HEK293 (cell line): ENCODE measurements around the gene ZNF727.
A peak's percentile ranks its signal among the peaks of the same experiment; 100 is the strongest.
"Not testable (repeated sequence)": the region's sequence is repeated elsewhere in the genome, so short reads cannot be mapped to it uniquely, and the experiment has no call there.

Source experiments
- CTCF ChIA-PET: fragments of 350-600 bp; formaldehyde crosslinking; extraction: SDS; loops from one replicate; lab custom pipeline; 2021; ENCODE audit warnings: antibody characterized with exemption; lab: Yijun Ruan, JAX
- POLR2A ChIA-PET: fragments of 300-600 bp; formaldehyde crosslinking; extraction: SDS; loops from one replicate; lab custom pipeline; 2020; ENCODE audit warnings: antibody characterized with exemption, inconsistent platforms; lab: Yijun Ruan, JAX
- H3K27ac ChIP-seq: fragments of 200-500 bp; sonication (Bioruptor generic); 2 replicates; pipeline ENCODE4 v1.5.1; 2014; ENCODE audit warnings: low read depth, low read length, control low read depth, inconsistent platforms; ENCODE audit errors: extremely low read depth
- H3K36me3 ChIP-seq, 2 experiments: fragments of 200-500 bp in 1 of 2; sonication (Bioruptor generic) in 1 of 2; 1 replicate in 1 of 2; 2 replicates in 1 of 2; pipeline ENCODE4 v1.5.1; 2014 to 2017; ENCODE audit warnings: inconsistent platforms in 2 of 2, low read length in 2 of 2; ENCODE audit not compliant: control insufficient read depth in 2 of 2, insufficient read depth in 1 of 2
- H3K4me1 ChIP-seq: fragments of 200-500 bp; sonication (Bioruptor generic); 2 replicates; pipeline ENCODE4 v1.5.1; 2014; ENCODE audit warnings: mild to moderate bottlenecking, low read length, inconsistent platforms; ENCODE audit not compliant: control insufficient read depth, insufficient read depth
- H3K4me3 ChIP-seq: 2 replicates; pipeline ENCODE4 v1.5.1; 2011; ENCODE audit warnings: low read depth, mild to moderate bottlenecking, control low read depth, low read length, moderate library complexity
- H3K9me3 ChIP-seq: fragments of 200-500 bp; sonication (Bioruptor generic); 2 replicates; pipeline ENCODE4 v1.5.1; 2014; ENCODE audit warnings: low read depth, low read length, inconsistent platforms; ENCODE audit not compliant: control insufficient read depth, insufficient read depth
- BCL6B ChIP-seq: fragments of 450-650 bp; formaldehyde crosslinking; IDR thresholded peaks from 2 replicates; pipeline ENCODE4 v1.5.1; 2017; ENCODE audit warnings: missing biosample characterization, missing genetic modification characterization
- GLI2 ChIP-seq: fragments of 450-650 bp; formaldehyde crosslinking; IDR thresholded peaks from 2 replicates; pipeline ENCODE4; 2017; ENCODE audit warnings: missing biosample characterization, missing genetic modification characterization, low read depth, borderline replicate concordance
- HOXA7 ChIP-seq: sonication (generic); formaldehyde crosslinking; IDR thresholded peaks from 2 replicates; pipeline ENCODE4 v1.8.1; 2022; ENCODE audit warnings: missing genetic modification reagents, borderline replicate concordance
- IKZF3 ChIP-seq: fragments of 450-650 bp; IDR thresholded peaks from 2 replicates; pipeline ENCODE4 v1.5.0; 2018; ENCODE audit warnings: missing biosample characterization, mild to moderate bottlenecking, missing genetic modification characterization, moderate library complexity
- PBX3 ChIP-seq: sonication (generic); formaldehyde crosslinking; IDR thresholded peaks from 2 replicates; pipeline ENCODE4 v1.8.1; 2022; ENCODE audit warnings: mild to moderate bottlenecking, moderate library complexity, missing genetic modification reagents
- PRDM6 ChIP-seq: fragments of 450-650 bp; formaldehyde crosslinking; IDR thresholded peaks from 2 replicates; pipeline ENCODE4 v1.5.1; 2017; ENCODE audit warnings: missing biosample characterization, missing genetic modification characterization
- SETDB1 ChIP-seq: IDR thresholded peaks from one replicate; pipeline ENCODE4 v1.6.1; 2017; ENCODE audit warnings: mild to moderate bottlenecking, low read length, moderate library complexity, mixed read lengths; ENCODE audit not compliant: insufficient read length
- ZBTB26 ChIP-seq: fragments of 450-650 bp; formaldehyde crosslinking; optimal IDR thresholded peaks from 2 replicates; pipeline ENCODE3; 2016; ENCODE audit warnings: missing biosample characterization, mild to moderate bottlenecking, missing genetic modification characterization
- ZEB2 ChIP-seq: fragments of 450-650 bp; formaldehyde crosslinking; IDR thresholded peaks from 2 replicates; pipeline ENCODE4 v1.5.1; 2016; ENCODE audit warnings: missing biosample characterization, missing genetic modification characterization
- ZFP69B ChIP-seq: fragments of 450-650 bp; formaldehyde crosslinking; IDR thresholded peaks from 2 replicates; pipeline ENCODE4 v1.5.1; 2016; ENCODE audit warnings: missing biosample characterization, missing genetic modification characterization
- ZNF211 ChIP-seq: fragments of 450-650 bp; formaldehyde crosslinking; IDR thresholded peaks from 2 replicates; pipeline ENCODE4 v1.5.1; 2016; ENCODE audit warnings: low read depth, missing biosample characterization, missing genetic modification characterization
- ZNF274 ChIP-seq, 2 experiments: fragments of 200-500 bp in 1 of 2; fragments of 450-650 bp in 1 of 2; sonication (Bioruptor generic) in 1 of 2; formaldehyde crosslinking in 1 of 2; IDR thresholded peaks; 2 replicates each; pipeline versions ENCODE4 v1.5.1 to v1.6.1; 2014 to 2016; ENCODE audit warnings: borderline replicate concordance in 1 of 2, inconsistent platforms in 1 of 2, low read length in 1 of 2, missing biosample characterization in 1 of 2, missing genetic modification characterization in 1 of 2
- ZNF311 ChIP-seq: fragments of 450-650 bp; formaldehyde crosslinking; IDR thresholded peaks from 2 replicates; pipeline ENCODE4 v1.5.1; 2017; ENCODE audit warnings: missing biosample characterization, missing genetic modification characterization, borderline replicate concordance
- ZNF341 ChIP-seq: fragments of 450-650 bp; formaldehyde crosslinking; IDR thresholded peaks from 2 replicates; pipeline ENCODE4; 2016; ENCODE audit warnings: low read depth, missing biosample characterization, missing genetic modification characterization
- ZNF404 ChIP-seq: fragments of 450-650 bp; formaldehyde crosslinking; IDR thresholded peaks from 2 replicates; pipeline ENCODE4 v1.5.1; 2017; ENCODE audit warnings: missing biosample characterization, missing genetic modification characterization
- ZNF416 ChIP-seq: fragments of 450-650 bp; formaldehyde crosslinking; IDR thresholded peaks from 2 replicates; pipeline ENCODE4 v1.5.1; 2016; ENCODE audit warnings: missing biosample characterization, missing genetic modification characterization
- ZNF449 ChIP-seq: fragments of 450-650 bp; formaldehyde crosslinking; IDR thresholded peaks from 2 replicates; pipeline ENCODE4 v1.5.1; 2017; ENCODE audit warnings: missing biosample characterization, mild to moderate bottlenecking, missing genetic modification characterization, moderate library complexity
- ZNF473 ChIP-seq: fragments of 450-650 bp; formaldehyde crosslinking; IDR thresholded peaks from 2 replicates; pipeline ENCODE4 v1.5.1; 2017; ENCODE audit warnings: missing biosample characterization, missing genetic modification characterization
- ZNF488 ChIP-seq: fragments of 450-650 bp; formaldehyde crosslinking; IDR thresholded peaks from 2 replicates; pipeline ENCODE4 v1.5.1; 2016; ENCODE audit warnings: missing biosample characterization, missing genetic modification characterization
- ZNF658 ChIP-seq: fragments of 450-650 bp; formaldehyde crosslinking; IDR thresholded peaks from 2 replicates; pipeline ENCODE4; 2016; ENCODE audit warnings: missing biosample characterization, missing genetic modification characterization

The ZNF727 gene

GRCh38 chr7:64077837-64078698 lies 32.8 kb downstream of the ZNF727 start:
- H3K9me3 ChIP-seq; POLR2A ChIA-PET; H3K27ac ChIP-seq; H3K4me3 ChIP-seq; CTCF ChIA-PET; H3K36me3 ChIP-seq; H3K4me1 ChIP-seq; TF ChIP-seq ZNF274 (tag by site-specific recombination; IDR thresholded peaks at IDR 0.05; ENCODE audit: borderline replicate concordance): not testable (repeated sequence)
- TF ChIP-seq ZNF274 (IDR thresholded peaks at IDR 0.05; ENCODE audit: low read length), result peak; percentile 54
- TF ChIP-seq SETDB1, result peak; percentile 10

GRCh38 chr7:64078699-64078994 lies 33.4 kb downstream of the ZNF727 start:
- CTCF ChIA-PET, result no interaction called here
- TF ChIP-seq PRDM6 (tag by site-specific recombination), result no peak
- TF ChIP-seq ZNF488 (tag by site-specific recombination), result no peak
- no peak for TF ChIP-seq IKZF3 (tag by site-specific recombination)
- TF ChIP-seq ZBTB26, result no peak
- TF ChIP-seq ZFP69B, result no peak
- TF ChIP-seq BCL6B (tag by site-specific recombination), result no peak
- no peak for TF ChIP-seq ZNF341
- POLR2A ChIA-PET, result no interaction called here
- no peaks in the 10 kb centered on the region for H3K36me3 ChIP-seq
- no peaks in the 10 kb centered on the region for H3K9me3 ChIP-seq
- H3K27ac ChIP-seq, result no peak overlapping the region
- no peak overlapping the region for H3K4me3 ChIP-seq
- no peaks in the 10 kb centered on the region for H3K4me1 ChIP-seq

- H3K27ac ChIP-seq, result no peak overlapping the region
- no peaks in the 10 kb centered on the region for H3K36me3 ChIP-seq
- H3K4me1 ChIP-seq, result no peaks in the 10 kb centered on the region
- POLR2A ChIA-PET, result no interaction called here
- CTCF ChIA-PET, result no interaction called here
- H3K9me3 ChIP-seq, result no peaks in the 10 kb centered on the region
- no peak overlapping the region for H3K4me3 ChIP-seq
- TF ChIP-seq HOXA7 (CRISPR knock-in tag) (no peak), ZNF416 (tag by site-specific recombination) (no peak), ZNF404 (no peak), PBX3 (no peak), ZNF449 (tag by site-specific recombination) (no peak), ZNF211 (tag by site-specific recombination) (no peak), ZBTB26 (no peak), ZNF311 (tag by site-specific recombination) (no peak), ZEB2 (no peak), GLI2 (no peak), ZNF658 (tag by site-specific recombination) (no peak), ZNF473 (tag by site-specific recombination) (no peak)
Observed at GRCh38 chr7:64087501-64087900, 42.3 kb downstream of the ZNF727 start.
